Measurements from ENCODE around the gene CUEDC1.
A peak's percentile ranks its signal among the peaks of the same experiment; 100 is the strongest.
"Not testable (repeated sequence)": the region's sequence is repeated elsewhere in the genome, so short reads cannot be mapped to it uniquely, and the experiment has no call there.

The CUEDC1 gene

GRCh38 chr17:57856792-57857620 lies 98.2 kb downstream of the CUEDC1 start:
- no peak for DNase-seq

- DNase-seq = no peak
Observed at GRCh38 chr17:57855391-57856035, 99.7 kb downstream of the CUEDC1 start.

- no peak for DNase-seq
Observed at GRCh38 chr17:57853695-57854094, 101.5 kb downstream of the CUEDC1 start.

- DNase-seq = no peak
Observed at GRCh38 chr17:57852955-57853328, 102.3 kb downstream of the CUEDC1 start.

GRCh38 chr17:57852092-57852954 lies 102.9 kb downstream of the CUEDC1 start:
- no peak for DNase-seq

GRCh38 chr17:57849874-57850754 lies 105.1 kb downstream of the CUEDC1 start, which contains the start of gene MRPS23:
MRPS23 (minus strand) TSS chr17:57850044; CDS start chr17:57850010, 34 bp downstream.
- DNase-seq = peak; percentile 98 to 99

- no peak for DNase-seq
Observed at GRCh38 chr17:57849163-57849873, 105.9 kb downstream of the CUEDC1 start.

- not testable (repeated sequence) for DNase-seq
Observed at GRCh38 chr17:57846056-57846945, 108.9 kb downstream of the CUEDC1 start.

GRCh38 chr17:57842280-57842679 lies 112.9 kb downstream of the CUEDC1 start:
- no peak for DNase-seq

GRCh38 chr17:57839571-57839923 lies 115.7 kb downstream of the CUEDC1 start:
- no peak for DNase-seq

GRCh38 chr17:57838857-57839570 lies 116.2 kb downstream of the CUEDC1 start:
- no peak for DNase-seq

- no peak for DNase-seq
Observed at GRCh38 chr17:57838453-57838852, 116.8 kb downstream of the CUEDC1 start.

GRCh38 chr17:57835333-57835900 lies 119.8 kb downstream of the CUEDC1 start:
- DNase-seq = no peak

- DNase-seq = peak in 1 of 2 experiments; percentile 35
Observed at GRCh38 chr17:57834146-57834741, 121.0 kb downstream of the CUEDC1 start.

GRCh38 chr17:57833179-57833939 lies 121.9 kb downstream of the CUEDC1 start:
- DNase-seq = peak; percentile 40 to 71

GRCh38 chr17:57832314-57833178 lies 122.7 kb downstream of the CUEDC1 start:
- no peak for DNase-seq

GRCh38 chr17:57830880-57831279 lies 124.3 kb downstream of the CUEDC1 start:
- DNase-seq = no peak

Measured in NCI-H1930 (cell line).